Transverse colon (tissue), 3 donors: ENCODE data around the gene CYGB.

ENCODE experiments used
- EP300 ChIP-seq: sonication (generic); formaldehyde crosslinking; IDR thresholded peaks from one replicate; pipeline ENCODE4 v1.6.1; 2017; ENCODE audit warnings: antibody characterized with exemption, low read depth
- POLR2A ChIP-seq: fragments of 450-650 bp; IDR thresholded peaks from one replicate; pipeline ENCODE4 v1.6.1; 2016; ENCODE audit warnings: antibody characterized with exemption, mild to moderate bottlenecking, moderate library complexity
- TF ChIP-seq, protein P1 (sequence below), 5 experiments: fragments of 200-600 bp in 3 of 5; fragments of 450-650 bp in 2 of 5; sonication (generic) in 3 of 5; IDR thresholded peaks; 1 replicate in 2 of 5; 2 replicates in 3 of 5; pipeline ENCODE4 v1.5.1; 2016 to 2017; ENCODE audit warnings: antibody characterized with exemption in 5 of 5, inconsistent platforms in 3 of 5, mild to moderate bottlenecking in 2 of 5, moderate library complexity in 1 of 5

DNA sequence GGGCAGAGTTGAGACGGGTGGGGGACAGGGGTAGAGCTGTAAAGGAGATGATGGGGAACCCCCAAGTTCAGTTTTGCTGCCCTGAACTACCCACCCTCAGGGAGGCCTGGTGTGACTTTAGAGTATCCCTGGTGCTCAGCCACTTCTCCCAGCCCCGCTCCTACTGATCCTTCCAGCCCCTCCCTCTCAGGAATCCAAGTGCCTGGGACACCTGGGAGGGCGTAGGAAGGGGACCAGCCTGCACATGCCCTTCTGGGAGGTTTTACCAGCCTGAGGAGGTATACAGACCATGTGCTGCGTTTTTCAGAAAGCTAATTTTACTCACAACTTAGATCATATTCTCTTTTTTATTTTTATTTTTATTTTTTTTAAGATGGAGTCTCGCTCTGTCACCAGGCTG, 44.0 kb upstream of the CYGB start:
- TF ChIP-seq, protein P1, sequence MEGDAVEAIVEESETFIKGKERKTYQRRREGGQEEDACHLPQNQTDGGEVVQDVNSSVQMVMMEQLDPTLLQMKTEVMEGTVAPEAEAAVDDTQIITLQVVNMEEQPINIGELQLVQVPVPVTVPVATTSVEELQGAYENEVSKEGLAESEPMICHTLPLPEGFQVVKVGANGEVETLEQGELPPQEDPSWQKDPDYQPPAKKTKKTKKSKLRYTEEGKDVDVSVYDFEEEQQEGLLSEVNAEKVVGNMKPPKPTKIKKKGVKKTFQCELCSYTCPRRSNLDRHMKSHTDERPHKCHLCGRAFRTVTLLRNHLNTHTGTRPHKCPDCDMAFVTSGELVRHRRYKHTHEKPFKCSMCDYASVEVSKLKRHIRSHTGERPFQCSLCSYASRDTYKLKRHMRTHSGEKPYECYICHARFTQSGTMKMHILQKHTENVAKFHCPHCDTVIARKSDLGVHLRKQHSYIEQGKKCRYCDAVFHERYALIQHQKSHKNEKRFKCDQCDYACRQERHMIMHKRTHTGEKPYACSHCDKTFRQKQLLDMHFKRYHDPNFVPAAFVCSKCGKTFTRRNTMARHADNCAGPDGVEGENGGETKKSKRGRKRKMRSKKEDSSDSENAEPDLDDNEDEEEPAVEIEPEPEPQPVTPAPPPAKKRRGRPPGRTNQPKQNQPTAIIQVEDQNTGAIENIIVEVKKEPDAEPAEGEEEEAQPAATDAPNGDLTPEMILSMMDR (IDR thresholded peaks at IDR 0.05) = no peak
- TF ChIP-seq POLR2A (no peak), EP300 (no peak)
